Trophoblast cell (in vitro differentiated cells and primary cell): ENCODE results near the gene HNMT.

Experiments
- DNase-seq, 2 donors: peaks; one replicate each; pipeline ENCODE4 v3.0.0-alpha.2; 2016
- H2AFZ ChIP-seq: 2 replicates; pipeline ENCODE4 v1.6.1; 2013; ENCODE audit warnings: low read length, moderate library complexity, mild to moderate bottlenecking; ENCODE audit not compliant: insufficient read depth, poor library complexity
- H2AK5ac ChIP-seq: 2 replicates; pipeline ENCODE4 v1.6.1; 2013; ENCODE audit warnings: mild to moderate bottlenecking, low read length
- H2BK120ac ChIP-seq: 2 replicates; pipeline ENCODE4 v1.6.1; 2013; ENCODE audit warnings: low read length, mild to moderate bottlenecking, moderate library complexity; ENCODE audit not compliant: insufficient read depth, poor library complexity
- H2BK12ac ChIP-seq: 2 replicates; pipeline ENCODE4 v1.6.1; 2013; ENCODE audit warnings: mild to moderate bottlenecking, low read length, moderate library complexity
- H2BK5ac ChIP-seq: 2 replicates; pipeline ENCODE4 v1.6.1; 2013; ENCODE audit warnings: low read length, low read depth, moderate library complexity, mild to moderate bottlenecking; ENCODE audit not compliant: poor library complexity
- H3K14ac ChIP-seq: 2 replicates; pipeline ENCODE4 v1.6.1; 2013; ENCODE audit warnings: mild to moderate bottlenecking, low read length
- H3K18ac ChIP-seq: 2 replicates; pipeline ENCODE4 v1.6.1; 2013; ENCODE audit warnings: mild to moderate bottlenecking, low read length
- H3K23ac ChIP-seq: 2 replicates; pipeline ENCODE4 v1.6.1; 2013; ENCODE audit warnings: low read length
- H3K27ac ChIP-seq: 2 replicates; pipeline ENCODE4 v1.5.1; 2013; ENCODE audit warnings: low read depth, mild to moderate bottlenecking, inconsistent platforms, low read length, moderate library complexity
- H3K27me3 ChIP-seq: 2 replicates; pipeline ENCODE4 v1.6.1; 2013; ENCODE audit warnings: inconsistent platforms, mild to moderate bottlenecking, low read length, moderate library complexity; ENCODE audit not compliant: insufficient read depth
- H3K36me3 ChIP-seq, 2 experiments: 1 replicate in 1 of 2; 2 replicates in 1 of 2; pipeline ENCODE4 v1.6.1; 2013; ENCODE audit warnings: low read length in 2 of 2, mild to moderate bottlenecking in 2 of 2, moderate library complexity in 1 of 2; ENCODE audit not compliant: insufficient read depth in 2 of 2, control insufficient read depth in 1 of 2
- H3K4ac ChIP-seq: 2 replicates; pipeline ENCODE4 v1.6.1; 2013; ENCODE audit warnings: low read depth, mild to moderate bottlenecking, low read length, moderate library complexity
- H3K4me1 ChIP-seq, 2 experiments: 1 replicate in 1 of 2; 2 replicates in 1 of 2; pipeline ENCODE4 v1.6.1; 2013; ENCODE audit warnings: low read length in 2 of 2, mild to moderate bottlenecking in 2 of 2, moderate library complexity in 1 of 2; ENCODE audit not compliant: insufficient read depth in 2 of 2, control insufficient read depth in 1 of 2
- H3K4me2 ChIP-seq: 2 replicates; pipeline ENCODE4 v1.6.1; 2013; ENCODE audit warnings: inconsistent platforms, mild to moderate bottlenecking, low read length, moderate library complexity
- H3K4me3 ChIP-seq: 2 replicates; pipeline ENCODE4 v1.5.1; 2013; ENCODE audit warnings: mild to moderate bottlenecking, low read depth, low read length, inconsistent platforms
- H3K79me1 ChIP-seq: one replicate; pipeline ENCODE4 v1.6.1; 2013; ENCODE audit warnings: low read length
- H3K79me2 ChIP-seq: 2 replicates; pipeline ENCODE4 v1.6.1; 2013; ENCODE audit warnings: low read length, mild to moderate bottlenecking; ENCODE audit not compliant: control insufficient read depth, insufficient read depth, poor library complexity
- H3K9ac ChIP-seq: 2 replicates; pipeline ENCODE4 v1.6.1; 2013; ENCODE audit warnings: mild to moderate bottlenecking, low read length
- H3K9me3 ChIP-seq: 2 replicates; pipeline ENCODE4 v1.6.1; 2013; ENCODE audit warnings: low read depth, mild to moderate bottlenecking, control low read depth, inconsistent platforms, low read length; ENCODE audit not compliant: insufficient read depth
- H4K12ac ChIP-seq: 2 replicates; pipeline ENCODE4 v1.6.1; 2013; ENCODE audit warnings: low read depth, mild to moderate bottlenecking, low read length, moderate library complexity
- H4K8ac ChIP-seq: 2 replicates; pipeline ENCODE4 v1.6.1; 2013; ENCODE audit warnings: low read depth, mild to moderate bottlenecking, low read length, moderate library complexity
- H4K91ac ChIP-seq: one replicate; pipeline ENCODE4 v1.6.1; 2013; ENCODE audit warnings: low read depth, mild to moderate bottlenecking, low read length, moderate library complexity
- WGBS: extraction: QIAGEN DNeasy Blood & Tissue Kit; methylation state at CpG from one replicate; pipeline ENCODE4 v1.1.7; 2013; ENCODE audit warnings: missing lambda C conversion rate; ENCODE audit not compliant: insufficient read length, insufficient coverage; ENCODE audit errors: extremely low coverage; 5-methylcytosine and 5-hydroxymethylcytosine counted together

The HNMT gene

GRCh38 chr2:137950238-137950637 is 14.0 kb upstream of the HNMT start:
- Histone ChIP-seq H3K27ac (peak overlapping the region; percentile 14), H3K36me3 (no peaks in the 10 kb centered on the region), H2AK5ac (peak overlapping the region; percentile 76), H3K4me3 (no peak overlapping the region), H2BK12ac (peak overlapping the region; percentile 84), H3K79me2 (peaks cover 3% of the 10 kb centered on the region), H3K4me2 (no peak overlapping the region), H3K14ac (peak overlapping the region; percentile 59), H4K8ac (peak overlapping the region; percentile 26), H3K79me1 (peaks cover 32% of the 10 kb centered on the region), H3K4me1 (peaks cover 4 to 8% of the 10 kb centered on the region in 2 experiments), H4K12ac (peak overlapping the region; percentile 6), H3K9ac (no peak overlapping the region), H4K91ac (peak overlapping the region; percentile 89), H3K9me3 (no peaks in the 10 kb centered on the region), H3K4ac (peak overlapping the region; percentile 19), H3K23ac (no peak overlapping the region), H2AFZ (no peak overlapping the region), H3K18ac (peak overlapping the region; percentile 46), H3K27me3 (no peaks in the 10 kb centered on the region), H2BK5ac (peak overlapping the region; percentile 79), H2BK120ac (peak overlapping the region; percentile 96)
- no CpG with 5 or more reads among the region's 4 CpGs for WGBS
- DNase-seq = no peak

- peak; percentile 29 to 72 for DNase-seq
- Histone ChIP-seq H2AK5ac (no peak overlapping the region), H3K18ac (no peak overlapping the region), H2BK12ac (no peak overlapping the region), H3K9me3 (no peaks in the 10 kb centered on the region), H3K4me2 (no peak overlapping the region), H3K27ac (peak overlapping the region; percentile 90), H3K23ac (no peak overlapping the region), H2BK5ac (no peak overlapping the region), H4K91ac (no peak overlapping the region), H3K4me3 (no peak overlapping the region), H3K36me3 (no peaks in the 10 kb centered on the region), H3K9ac (no peak overlapping the region), H2BK120ac (no peak overlapping the region), H2AFZ (no peak overlapping the region), H4K12ac (no peak overlapping the region), H3K4ac (no peak overlapping the region), H3K27me3 (no peaks in the 10 kb centered on the region), H3K14ac (no peak overlapping the region), H3K4me1 (peaks cover 2 to 6% of the 10 kb centered on the region in 2 experiments), H3K79me2 (peaks cover 3% of the 10 kb centered on the region), H3K79me1 (peaks cover 24% of the 10 kb centered on the region), H4K8ac (no peak overlapping the region)
- WGBS = no CpG with 5 or more reads among the region's 3 CpGs
Measured at GRCh38 chr2:137951586-137951985, 12.7 kb upstream of the HNMT start.

GRCh38 chr2:137952586-137953129 is 11.6 kb upstream of the HNMT start:
- Histone ChIP-seq H3K4me1 (peaks cover 2 to 6% of the 10 kb centered on the region in 2 experiments), H4K91ac (peak overlapping the region; percentile 77), H4K12ac (no peak overlapping the region), H2AFZ (no peak overlapping the region), H3K14ac (peak overlapping the region; percentile 39), H2BK12ac (peak overlapping the region; percentile 51), H3K79me1 (peaks cover 18% of the 10 kb centered on the region), H2BK5ac (peak overlapping the region; percentile 50), H3K9me3 (no peaks in the 10 kb centered on the region), H3K79me2 (peaks cover 3% of the 10 kb centered on the region), H3K23ac (no peak overlapping the region), H3K27ac (peak overlapping the region; percentile 90), H3K4me2 (no peak overlapping the region), H3K36me3 (no peaks in the 10 kb centered on the region), H3K27me3 (no peaks in the 10 kb centered on the region), H4K8ac (peak overlapping the region; percentile 25), H2BK120ac (peak overlapping the region; percentile 25), H2AK5ac (no peak overlapping the region), H3K9ac (no peak overlapping the region), H3K4me3 (no peak overlapping the region), H3K4ac (no peak overlapping the region), H3K18ac (no peak overlapping the region)
- peak; percentile 64 to 85 for DNase-seq
- WGBS = no CpG with 5 or more reads among the region's 9 CpGs

GRCh38 chr2:137955536-137955935 is 8.7 kb upstream of the HNMT start:
- Histone ChIP-seq H3K9me3 (no peaks in the 10 kb centered on the region), H3K27me3 (no peaks in the 10 kb centered on the region), H3K4me3 (no peak overlapping the region), H3K4ac (no peak overlapping the region), H2AK5ac (no peak overlapping the region), H3K14ac (no peak overlapping the region), H3K79me1 (peaks cover 6% of the 10 kb centered on the region), H2AFZ (no peak overlapping the region), H4K8ac (no peak overlapping the region), H3K4me2 (no peak overlapping the region), H3K36me3 (no peaks in the 10 kb centered on the region), H2BK120ac (no peak overlapping the region), H3K23ac (no peak overlapping the region), H3K79me2 (no peaks in the 10 kb centered on the region), H3K4me1 (peaks cover 2 to 4% of the 10 kb centered on the region in 2 experiments), H3K27ac (no peak overlapping the region), H3K9ac (no peak overlapping the region), H4K12ac (no peak overlapping the region), H3K18ac (no peak overlapping the region), H2BK12ac (no peak overlapping the region), H4K91ac (no peak overlapping the region), H2BK5ac (no peak overlapping the region)
- no CpG with 5 or more reads among the region's 2 CpGs for WGBS
- no peak for DNase-seq
